SK-N-MC (cell line): ENCODE measurements around the gene KDM2A.
"Not testable (repeated sequence)": the region's sequence is repeated elsewhere in the genome, so short reads cannot be mapped to it uniquely, and the experiment has no call there.

ENCODE experiments used
- DNase-seq: peaks from one replicate; pipeline ENCODE4 v3.0.0-alpha.2; 2011; ENCODE audit warnings: low read depth, low spot score
- H3K27ac ChIP-seq: fragments of 200-600 bp; sonication (generic); 2 replicates; pipeline ENCODE4 v1.5.1; 2016; ENCODE audit warnings: mixed run types
- H3K36me3 ChIP-seq: fragments of 200-600 bp; sonication (generic); 2 replicates; pipeline ENCODE4 v1.6.1; 2017; ENCODE audit warnings: antibody characterized with exemption, low read length, mixed read lengths; ENCODE audit not compliant: insufficient read depth
- H3K4me3 ChIP-seq: fragments of 200-600 bp; sonication (generic); 2 replicates; pipeline ENCODE4 v1.5.1; 2016
- H3K9ac ChIP-seq: fragments of 200-600 bp; sonication (generic); 2 replicates; pipeline ENCODE4 v1.8.0; 2017; ENCODE audit warnings: mixed run types, mixed read lengths; ENCODE audit not compliant: insufficient read length
- H3K9me3 ChIP-seq: fragments of 200-600 bp; sonication (generic); 2 replicates; pipeline ENCODE4 v1.6.1; 2017; ENCODE audit warnings: low read depth, mild to moderate bottlenecking, antibody characterized with exemption, low read length, moderate library complexity, mixed read lengths
- EZH2 ChIP-seq: fragments of 200-600 bp; sonication (generic); IDR thresholded peaks from one replicate; pipeline ENCODE4 v1.6.1; 2017; ENCODE audit warnings: antibody characterized with exemption
- FOXP2 ChIP-seq: optimal IDR thresholded peaks from 2 replicates; pipeline ENCODE3; 2011; ENCODE audit warnings: mild to moderate bottlenecking, moderate library complexity; ENCODE audit not compliant: insufficient read depth; ENCODE audit errors: extremely low read length, control extremely low read depth
- POLR2AphosphoS5 ChIP-seq: IDR thresholded peaks from 2 replicates; pipeline ENCODE4 v1.6.1; 2012; ENCODE audit warnings: mild to moderate bottlenecking, low read depth, low read length, borderline replicate concordance

KDM2A gene

DNA sequence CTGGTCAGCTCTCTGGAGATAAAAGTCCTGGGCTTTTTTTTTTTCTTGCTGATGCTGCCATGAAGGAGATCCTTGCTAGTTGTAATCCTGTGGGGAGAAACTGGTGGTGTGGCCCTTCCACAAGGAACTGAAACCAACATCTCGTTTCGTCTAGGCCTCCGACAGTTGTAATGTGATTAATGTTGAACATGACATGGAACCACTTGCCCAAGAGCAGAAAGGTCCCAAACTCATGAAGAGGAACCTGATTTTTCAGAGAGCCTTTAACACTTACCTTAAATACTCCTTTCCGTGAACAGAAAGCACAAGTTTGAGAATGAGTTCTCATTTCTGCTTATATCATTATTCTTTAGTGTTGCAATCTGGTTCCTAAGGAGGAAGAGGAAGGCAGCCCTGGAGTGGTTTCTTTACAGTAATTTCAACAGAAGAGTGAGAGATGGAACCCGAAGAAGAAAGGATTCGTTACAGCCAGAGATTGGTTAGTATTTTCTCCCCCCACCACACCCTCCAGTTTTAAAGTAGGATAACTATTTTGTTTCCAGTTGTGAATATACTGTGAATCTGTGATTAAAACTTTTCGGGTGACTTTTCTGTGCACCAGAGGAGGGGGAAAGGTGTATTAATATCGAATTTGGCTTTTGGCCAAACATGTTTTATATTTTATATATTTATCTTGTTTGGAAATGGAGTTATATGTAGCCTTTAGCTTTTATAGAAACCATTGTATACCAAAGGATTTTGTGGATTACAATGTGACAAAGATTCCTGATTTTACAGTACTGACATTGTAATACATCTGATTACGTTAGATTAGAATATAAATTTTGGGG, 2.0 kb downstream of the KDM2A start:
- Histone ChIP-seq H3K9ac (peak overlapping the region; percentile 90), H3K9me3 (no peaks in the 10 kb centered on the region), H3K27ac (peak overlapping the region; percentile 65), H3K36me3 (peaks cover 18% of the 10 kb centered on the region), H3K4me3 (peak overlapping the region; percentile 96)
- TF ChIP-seq POLR2AphosphoS5 (no peak), FOXP2 (no peak), EZH2 (no peak)
- DNase-seq: no peak

GRCh38 chr11:67123801-67124200, 4.7 kb downstream of the KDM2A start:
- peaks cover 28% of the 10 kb centered on the region for H3K36me3 ChIP-seq
- DNase-seq, H3K9me3 ChIP-seq, H3K9ac ChIP-seq, H3K27ac ChIP-seq, H3K4me3 ChIP-seq: not testable (repeated sequence)

DNA sequence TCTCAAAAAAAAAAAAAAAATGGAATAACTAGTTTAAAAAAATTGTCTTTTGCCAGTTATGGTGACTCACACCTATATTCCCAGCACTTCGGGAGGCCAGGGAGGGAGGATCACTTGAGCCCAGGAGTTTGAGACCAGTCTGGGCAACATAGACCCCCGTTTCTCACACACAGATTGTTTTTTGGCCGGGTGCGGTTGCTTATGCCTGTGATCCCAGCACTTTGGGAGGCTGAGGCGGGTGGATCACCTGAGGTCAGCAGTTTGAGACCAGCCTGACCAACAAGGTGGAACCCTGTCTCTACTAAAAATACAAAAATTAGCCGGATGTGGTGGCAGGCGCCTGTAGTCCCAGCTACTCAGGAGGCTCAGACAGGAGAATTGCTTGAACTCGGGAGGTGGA, 7.2 kb downstream of the KDM2A start:
- not testable (repeated sequence) for DNase-seq, H3K9me3 ChIP-seq, H3K4me3 ChIP-seq, H3K9ac ChIP-seq, H3K27ac ChIP-seq
- peaks cover 42% of the 10 kb centered on the region for H3K36me3 ChIP-seq

DNA sequence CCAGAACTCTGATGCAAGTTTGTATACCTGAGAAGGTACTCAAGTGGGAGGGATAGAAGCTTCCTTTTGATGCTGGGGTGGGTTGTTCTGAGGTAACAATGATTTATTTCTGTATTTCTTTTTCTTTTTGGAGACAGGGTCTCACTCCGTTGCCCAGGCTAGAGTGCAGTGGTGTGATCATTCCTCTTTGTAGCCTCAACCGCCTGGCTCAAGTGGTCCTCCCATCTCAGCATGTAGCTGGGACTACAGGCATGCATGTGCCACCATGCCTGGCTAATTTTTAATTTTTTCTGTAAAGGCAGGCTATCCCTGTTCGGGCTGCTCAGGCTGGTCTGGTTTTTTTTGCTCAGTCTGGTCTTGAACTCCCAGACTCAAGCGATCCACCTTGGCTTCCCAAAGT, 7.9 kb downstream of the KDM2A start:
- no peak overlapping the region for H3K9ac ChIP-seq
- H3K27ac ChIP-seq: peak overlapping the region; percentile 5; the same call in 1 of the 2 replicates
- TF ChIP-seq FOXP2 (no peak), POLR2AphosphoS5 (no peak), EZH2 (no peak)
- peaks cover 49% of the 10 kb centered on the region for H3K36me3 ChIP-seq
- no peaks in the 10 kb centered on the region for H3K9me3 ChIP-seq
- no peak overlapping the region for H3K4me3 ChIP-seq
- DNase-seq: no peak

DNA sequence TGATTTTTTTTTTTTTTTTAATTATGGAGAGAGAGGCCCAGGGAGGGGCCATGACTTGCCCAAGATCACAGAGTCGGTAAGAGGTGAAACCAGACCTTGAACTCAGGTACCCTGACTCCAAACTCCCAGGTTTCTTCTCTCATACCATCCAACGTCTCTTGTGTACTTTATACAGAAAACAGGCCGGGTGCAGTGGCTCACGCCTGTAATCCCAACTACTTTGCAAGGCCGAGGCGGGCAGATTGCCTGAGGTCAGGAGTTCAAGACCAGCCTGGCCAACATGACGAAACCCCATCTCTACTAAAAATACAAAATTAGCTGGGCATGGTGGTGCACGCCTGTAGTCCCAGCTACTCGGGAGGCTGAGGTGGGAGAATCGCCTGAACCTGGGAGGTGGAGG, 11.8 kb downstream of the KDM2A start:
- H3K36me3 ChIP-seq: peaks cover 64% of the 10 kb centered on the region
- not testable (repeated sequence) for H3K27ac ChIP-seq, H3K4me3 ChIP-seq, H3K9me3 ChIP-seq, DNase-seq, H3K9ac ChIP-seq

DNA sequence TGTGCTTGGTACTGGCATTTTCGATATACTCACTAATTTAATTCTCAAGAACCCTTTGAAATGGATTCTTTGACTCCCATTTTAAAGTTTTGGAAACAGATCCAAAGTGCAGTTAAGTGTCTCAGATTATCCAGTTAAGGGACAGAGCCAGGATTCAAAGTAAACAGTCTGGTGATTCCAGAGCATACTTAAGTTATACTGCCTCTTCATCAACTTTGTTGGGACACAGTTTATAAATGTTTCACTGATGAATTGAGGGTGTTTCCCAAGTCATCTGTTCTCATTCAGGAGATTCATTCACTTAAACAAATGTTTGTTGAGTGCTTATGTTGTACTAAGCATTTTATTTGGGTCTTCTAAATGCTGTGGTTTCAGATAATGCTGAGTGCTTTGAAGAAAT, 17.1 kb downstream of the KDM2A start:
- Histone ChIP-seq H3K27ac (no peak overlapping the region), H3K4me3 (no peak overlapping the region), H3K9me3 (no peaks in the 10 kb centered on the region), H3K9ac (no peak overlapping the region), H3K36me3 (peaks cover 85% of the 10 kb centered on the region)
- TF ChIP-seq EZH2: no peak
- TF ChIP-seq FOXP2: no peak
- TF ChIP-seq POLR2AphosphoS5: no peak
- no peak for DNase-seq

DNA sequence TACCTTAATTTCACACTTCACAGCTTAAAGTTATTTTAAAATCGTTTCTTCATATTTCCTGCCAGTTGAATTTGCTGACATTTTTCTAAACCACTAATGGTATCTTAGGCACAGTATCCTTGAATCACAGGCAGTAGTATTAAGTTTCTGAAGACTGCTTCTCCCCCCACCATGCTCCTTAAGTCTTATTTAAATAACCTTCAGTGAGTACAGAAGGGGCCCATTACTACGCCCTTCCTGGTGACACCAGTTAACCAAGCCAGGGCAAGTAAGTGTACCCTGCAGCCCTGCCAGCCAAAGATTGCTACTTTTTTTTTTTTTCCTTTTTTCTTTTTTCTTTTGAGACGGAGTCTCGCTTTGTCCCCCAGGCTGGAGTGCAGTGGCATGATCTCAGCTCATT, 19.9 kb downstream of the KDM2A start:
- Histone ChIP-seq H3K27ac (no peak overlapping the region), H3K4me3 (no peak overlapping the region), H3K36me3 (peaks cover 67% of the 10 kb centered on the region)

DNA sequence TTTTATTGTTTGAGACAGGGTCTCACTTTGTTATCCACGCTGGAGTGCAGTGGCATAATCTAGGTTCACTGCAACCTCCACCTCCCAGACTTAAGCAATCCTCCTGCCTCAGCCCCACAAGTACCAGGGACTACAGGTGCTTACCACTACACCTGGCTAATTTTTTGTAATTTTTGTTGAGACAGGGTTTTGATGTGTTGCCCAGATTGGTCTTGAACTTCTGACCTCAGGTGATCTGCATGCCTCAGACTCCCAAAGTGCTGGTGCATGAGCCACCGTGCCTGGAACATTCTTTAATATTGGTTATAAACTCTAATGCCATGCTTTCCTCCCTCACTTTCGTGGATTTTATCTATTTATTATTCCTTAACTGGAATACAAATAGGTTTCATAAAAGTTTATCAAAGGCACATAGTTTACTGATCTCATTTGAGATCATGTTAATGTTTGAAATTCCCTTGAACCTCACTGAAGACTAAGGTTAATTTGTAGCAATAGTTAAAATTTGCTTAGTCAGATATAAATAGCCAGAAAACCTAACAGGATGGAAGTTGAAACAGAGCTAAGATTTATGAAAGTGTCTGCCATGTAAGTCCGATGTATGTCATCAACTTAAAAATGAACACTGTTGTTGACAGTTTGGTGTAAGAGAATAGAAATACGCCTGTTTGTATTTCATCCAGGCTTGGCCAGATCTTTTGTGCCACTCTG, 27.6 kb downstream of the KDM2A start:
- Histone ChIP-seq H3K27ac (0 out of 2 replicates have a peak overlapping the region, but pooled peaks have one; percentile 2), H3K36me3 (peaks cover 43% of the 10 kb centered on the region), H3K9me3 (no peaks in the 10 kb centered on the region), H3K4me3 (no peak overlapping the region), H3K9ac (no peak overlapping the region)
- no peak for TF ChIP-seq FOXP2
- TF ChIP-seq POLR2AphosphoS5: no peak
- TF ChIP-seq EZH2: no peak
- no peak for DNase-seq

More for the DNA sequence above, 19.9 kb downstream of the KDM2A start:
- Histone ChIP-seq H3K9me3 (no peaks in the 10 kb centered on the region), H3K9ac (no peak overlapping the region)
- no peak for TF ChIP-seq EZH2
- TF ChIP-seq FOXP2: no peak
- TF ChIP-seq POLR2AphosphoS5: no peak
- no peak for DNase-seq

DNA sequence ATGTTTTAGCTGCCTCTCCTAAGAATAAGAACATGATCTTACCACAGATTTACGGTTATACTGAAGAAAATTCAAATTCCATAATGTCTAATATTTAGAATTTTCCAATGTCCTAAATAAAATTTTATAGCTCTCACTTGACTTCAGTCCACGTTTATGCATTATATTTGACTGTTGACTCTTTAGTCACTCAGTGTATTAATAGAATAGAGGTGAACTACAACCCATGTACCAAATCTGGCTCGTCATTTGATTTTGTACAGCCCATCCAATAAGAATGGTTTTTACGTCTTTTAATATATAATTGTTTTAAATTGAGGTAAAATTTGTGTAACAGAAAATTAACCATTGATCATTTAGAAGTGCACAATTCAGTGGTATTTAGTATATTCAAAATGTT, 34.9 kb downstream of the KDM2A start:
- no peak for TF ChIP-seq EZH2
- no peak for TF ChIP-seq FOXP2
- no peak for TF ChIP-seq POLR2AphosphoS5
- no peak overlapping the region for H3K4me3 ChIP-seq
- H3K36me3 ChIP-seq: peaks cover 36% of the 10 kb centered on the region
- H3K9me3 ChIP-seq: no peaks in the 10 kb centered on the region
- no peak overlapping the region for H3K9ac ChIP-seq
- no peak for DNase-seq
- peak overlapping the region; percentile 7; the same call in 1 of the 2 replicates for H3K27ac ChIP-seq
